ENCODE data around the gene SAFB.

SAFB gene

DNA sequence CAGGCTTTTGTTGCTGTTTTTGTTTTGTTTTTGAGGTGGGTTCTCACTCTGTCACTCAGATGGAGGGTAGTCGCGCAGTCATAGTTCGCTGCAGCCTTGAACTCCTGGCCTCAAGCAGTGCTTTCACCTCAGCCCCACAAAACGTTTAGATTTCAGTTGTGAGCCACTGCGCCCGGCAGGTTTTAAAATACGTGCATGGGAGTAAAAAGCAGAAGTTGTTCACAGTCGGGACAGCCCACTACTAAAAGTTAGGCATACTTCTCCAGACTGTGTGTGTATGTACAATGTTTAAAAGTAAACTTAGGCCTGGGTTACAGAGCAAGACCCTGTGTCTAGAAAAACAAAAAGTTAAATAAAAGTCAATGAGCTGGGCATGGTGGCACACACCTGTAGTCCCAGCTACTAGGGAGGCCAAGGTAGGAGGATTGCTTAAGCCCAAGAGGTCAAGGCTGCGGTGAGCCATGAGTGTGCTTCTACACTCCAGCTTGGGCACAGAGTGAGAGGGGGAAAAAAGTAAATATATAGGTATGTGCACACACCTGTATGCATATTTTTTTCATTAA is 6.1 kb downstream of the SAFB start:
- no peak for DNase-seq

DNA sequence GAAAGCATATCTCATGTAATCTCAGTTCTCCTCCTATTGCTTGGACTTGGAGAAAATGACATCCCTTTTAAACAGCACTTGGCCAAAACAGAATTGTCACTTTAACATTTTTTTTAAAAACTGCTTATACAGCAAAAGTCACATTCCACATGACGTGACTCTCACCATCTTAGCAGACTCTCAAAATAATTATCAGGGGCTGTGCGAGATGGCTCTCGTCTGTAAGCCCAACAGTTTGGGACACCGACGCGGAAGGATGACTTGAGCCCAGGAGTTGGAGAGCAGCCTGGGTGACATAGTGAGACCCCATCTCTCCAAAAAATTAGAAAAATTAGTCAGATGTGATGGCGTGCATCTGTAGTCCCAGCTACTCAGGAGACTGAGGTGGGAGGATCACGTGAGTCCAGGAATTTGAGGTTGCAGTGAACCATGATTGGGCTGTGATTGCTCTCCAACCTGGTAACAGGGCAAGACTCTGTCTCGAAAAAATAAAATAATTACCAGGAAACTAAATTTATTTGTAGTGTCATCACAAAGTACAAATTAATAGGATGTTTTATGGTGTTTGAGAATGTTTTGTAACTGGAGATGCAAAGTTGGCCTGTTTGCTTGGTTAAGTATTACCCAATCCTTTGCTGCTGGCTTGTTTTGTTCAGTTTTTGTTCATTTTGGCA is 8.8 kb downstream of the SAFB start:
- DNase-seq, result no peak

DNA sequence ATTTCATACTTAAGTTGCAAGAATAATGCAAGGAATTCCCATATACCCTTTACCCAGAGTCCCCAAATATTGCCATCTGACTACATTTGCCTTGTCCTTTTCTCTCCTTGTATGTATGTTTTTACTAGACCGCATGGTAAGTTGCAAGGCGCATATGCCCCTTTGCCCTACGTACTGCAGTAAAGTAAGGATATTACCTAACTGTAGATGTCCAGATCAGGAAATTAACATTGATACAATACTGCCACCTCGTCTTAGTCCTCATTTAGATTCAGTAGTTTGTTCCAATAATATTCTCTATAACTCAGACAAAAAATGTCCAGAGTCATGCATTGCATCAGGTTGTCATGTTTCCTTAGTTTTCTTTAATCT is 9.3 kb downstream of the SAFB start:
- DNase-seq, result no peak

DNA sequence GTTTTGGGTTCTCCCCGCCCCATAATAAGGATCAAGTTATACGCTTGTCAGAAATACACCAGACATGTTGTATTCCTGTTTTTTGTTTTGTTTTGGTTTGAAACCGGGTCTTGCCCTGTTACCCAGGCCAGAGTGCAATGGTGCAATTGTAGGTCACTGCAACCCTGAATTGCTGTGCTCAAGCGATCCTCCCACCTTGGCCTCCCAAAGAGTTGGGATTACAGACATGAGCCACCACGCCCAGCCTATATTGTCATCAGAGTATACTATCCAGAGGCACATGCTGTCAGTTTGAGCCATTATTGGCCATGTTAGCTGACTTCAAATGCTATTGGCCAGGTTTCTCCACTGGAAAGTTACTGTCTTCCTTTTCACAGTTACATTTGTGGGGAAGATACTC is 9.8 kb downstream of the SAFB start:
- DNase-seq, result no peak

DNA sequence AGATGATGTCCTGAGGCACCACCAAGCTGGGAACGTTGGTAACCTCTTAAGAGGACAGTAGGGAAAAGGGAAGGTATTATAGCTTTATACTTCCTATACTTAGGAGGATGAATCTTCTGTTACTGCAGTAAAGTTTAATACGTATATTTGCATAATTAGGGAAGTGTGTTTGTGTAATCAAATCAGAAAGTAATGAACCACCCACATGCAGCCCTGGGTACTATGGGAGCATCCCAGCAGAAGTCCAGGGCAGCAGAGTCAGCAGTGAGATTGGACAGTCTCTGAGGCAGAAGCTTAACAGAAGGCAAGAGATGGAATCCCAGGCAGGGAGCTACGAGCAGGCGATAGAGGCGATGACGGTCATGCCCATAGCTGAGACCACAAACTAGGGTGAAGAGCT is 12.5 kb downstream of the SAFB start:
- no peak for DNase-seq

DNA sequence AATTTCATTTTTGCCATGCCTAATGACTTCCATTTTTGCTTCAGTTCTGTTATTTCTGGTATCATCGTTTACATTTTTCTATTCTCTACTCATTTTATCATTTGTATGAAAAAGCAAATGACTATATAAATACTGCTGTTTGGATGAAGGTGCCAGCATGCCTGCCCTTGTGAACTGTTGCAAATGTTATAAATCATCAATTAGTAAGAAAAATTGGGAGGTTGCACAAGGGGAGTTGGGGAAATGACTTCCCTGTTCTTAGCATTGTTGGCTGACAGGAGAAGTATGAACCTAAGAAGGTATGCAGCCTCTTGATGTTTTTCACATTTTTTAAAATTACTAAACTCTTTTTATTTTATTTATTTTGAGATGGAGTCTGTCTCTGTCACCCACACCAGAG is 15.1 kb downstream of the SAFB start:
- DNase-seq, result no peak

DNA sequence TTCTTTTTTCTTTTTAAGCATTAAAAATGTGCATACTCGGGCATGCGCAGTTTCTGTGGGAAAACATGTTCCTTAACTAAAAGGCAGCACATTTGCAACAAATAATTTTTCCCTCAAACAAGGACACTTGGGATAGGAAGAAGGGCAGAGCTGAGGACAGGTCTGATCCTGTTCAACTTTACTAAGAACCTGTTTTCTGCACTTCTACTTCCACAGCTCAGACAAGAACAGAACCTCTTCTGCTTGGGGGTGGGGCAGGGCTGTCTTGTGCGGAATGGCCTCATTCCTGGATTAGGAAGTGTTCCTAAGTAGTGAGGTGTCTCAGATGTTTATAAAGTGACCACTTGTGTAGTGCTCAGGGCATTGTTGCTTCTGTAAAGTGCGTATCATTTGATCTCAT is 18.3 kb downstream of the SAFB start:
- DNase-seq, result no peak

DNA sequence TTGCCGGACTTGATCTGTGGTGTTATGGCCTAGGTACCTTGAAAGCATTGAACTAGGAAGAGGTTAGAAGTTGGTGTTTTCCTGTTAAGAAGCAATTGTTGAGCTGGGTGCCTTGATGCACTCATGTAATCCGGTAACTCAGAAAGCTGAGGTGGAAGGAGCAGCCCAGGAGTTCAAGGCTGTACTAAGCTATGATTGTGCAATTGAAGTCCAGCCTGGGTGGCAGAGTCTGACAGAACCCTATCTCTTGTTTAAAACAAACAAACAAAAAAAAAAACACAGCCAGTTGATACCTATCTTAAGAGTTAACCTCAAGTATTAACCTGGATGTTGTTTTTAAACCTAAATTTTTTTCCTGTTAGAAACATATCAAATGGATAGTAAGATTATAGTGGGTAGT is 19.3 kb downstream of the SAFB start:
- no peak for DNase-seq

DNA sequence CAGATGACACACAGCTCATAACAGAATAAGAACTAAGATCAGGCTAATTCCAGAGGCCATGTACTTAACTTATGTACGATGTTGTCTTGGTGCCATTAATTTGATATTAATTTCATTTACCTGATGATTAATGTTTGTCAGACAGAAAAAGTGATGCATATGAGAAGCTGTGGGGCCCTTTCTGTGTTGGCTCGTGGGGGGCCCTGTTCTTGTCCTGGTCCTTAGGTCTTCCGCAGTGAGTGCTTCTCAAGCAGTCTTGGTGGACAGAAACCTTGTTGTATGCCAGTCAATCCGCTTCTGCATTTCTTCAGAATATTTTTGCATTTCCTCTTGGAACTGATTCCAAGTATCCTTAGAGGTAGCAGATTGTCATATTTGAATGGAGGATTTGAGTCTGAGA is 20.2 kb downstream of the SAFB start:
- DNase-seq, result no peak

DNA sequence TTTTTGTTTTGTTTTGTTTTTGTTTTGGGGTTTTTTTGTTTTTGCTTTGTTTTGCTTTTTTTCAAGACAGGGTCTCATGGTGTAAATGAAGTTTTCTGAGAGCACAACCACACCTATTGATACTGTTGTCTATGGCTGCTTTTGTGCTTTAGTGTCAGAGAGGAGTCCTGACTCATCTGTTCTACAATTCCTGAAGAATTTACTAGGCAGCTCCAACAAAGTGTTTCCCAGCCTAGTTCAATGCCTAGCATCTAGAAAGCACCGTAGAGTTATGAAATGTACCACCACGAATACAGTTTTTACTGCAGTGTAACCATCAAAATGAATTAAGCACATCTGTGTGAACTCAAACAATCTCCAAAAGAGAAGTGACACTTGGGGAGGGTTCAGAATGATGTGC is 21.2 kb downstream of the SAFB start:
- no peak for DNase-seq

DNA sequence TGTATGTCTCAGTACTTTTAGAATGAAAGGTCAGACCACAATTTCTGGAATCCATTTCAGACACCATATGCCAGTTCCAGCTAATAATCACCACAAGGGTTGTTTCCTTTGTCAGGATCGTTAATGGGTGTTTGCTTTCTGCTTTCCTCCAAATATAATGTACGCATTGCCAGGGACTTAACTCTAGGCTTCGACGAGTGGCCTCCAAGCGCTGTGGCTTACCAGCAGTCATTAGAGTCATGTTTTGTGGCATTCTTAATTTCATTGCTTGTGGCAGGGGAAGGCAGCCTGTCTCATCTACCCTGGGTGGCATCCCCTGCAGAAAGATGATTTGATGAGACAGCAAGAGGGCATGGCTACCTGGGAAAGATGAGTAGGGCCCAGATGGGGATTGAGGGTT is 22.5 kb downstream of the SAFB start:
- DNase-seq, result no peak

DNA sequence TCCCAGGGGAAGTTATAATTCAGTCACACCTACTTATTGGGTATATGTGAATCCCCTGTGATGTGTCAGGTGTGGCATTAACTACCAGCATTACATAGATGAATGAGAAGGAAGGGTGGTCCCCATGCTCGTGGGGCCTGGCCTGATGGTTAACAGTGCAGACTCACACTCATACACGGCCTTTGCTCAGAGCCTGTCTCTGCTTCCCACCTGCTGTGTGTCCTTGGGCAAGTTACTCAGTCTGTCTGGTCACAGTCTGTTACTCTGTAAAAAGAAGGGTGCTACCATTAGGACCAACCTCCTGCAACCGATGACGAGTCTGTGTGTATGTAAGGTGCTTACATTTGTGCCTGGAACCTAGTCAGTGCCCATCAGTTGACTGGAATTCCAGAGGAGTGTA is 23.8 kb downstream of the SAFB start:
- DNase-seq, result no peak

DNA sequence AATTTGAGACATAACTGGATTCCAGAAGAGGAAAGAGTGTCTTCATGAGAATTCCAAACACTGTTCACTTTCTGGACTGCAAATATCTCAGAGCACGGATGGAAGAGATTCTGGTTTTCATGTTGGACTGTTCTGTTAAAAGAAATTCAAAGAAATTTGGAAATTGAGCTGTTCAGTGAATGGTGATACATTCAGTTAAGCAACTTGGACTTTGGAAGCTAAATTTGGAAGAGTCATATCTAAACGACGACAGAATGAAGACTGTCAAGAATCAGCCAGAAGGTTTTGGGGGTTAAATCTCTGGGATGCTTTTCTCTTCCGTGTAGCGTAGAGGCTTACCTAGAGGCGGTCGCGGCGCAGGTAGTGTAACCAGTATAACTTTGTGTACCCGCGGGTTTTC is 25.6 kb downstream of the SAFB start:
- no peak for DNase-seq

DNA sequence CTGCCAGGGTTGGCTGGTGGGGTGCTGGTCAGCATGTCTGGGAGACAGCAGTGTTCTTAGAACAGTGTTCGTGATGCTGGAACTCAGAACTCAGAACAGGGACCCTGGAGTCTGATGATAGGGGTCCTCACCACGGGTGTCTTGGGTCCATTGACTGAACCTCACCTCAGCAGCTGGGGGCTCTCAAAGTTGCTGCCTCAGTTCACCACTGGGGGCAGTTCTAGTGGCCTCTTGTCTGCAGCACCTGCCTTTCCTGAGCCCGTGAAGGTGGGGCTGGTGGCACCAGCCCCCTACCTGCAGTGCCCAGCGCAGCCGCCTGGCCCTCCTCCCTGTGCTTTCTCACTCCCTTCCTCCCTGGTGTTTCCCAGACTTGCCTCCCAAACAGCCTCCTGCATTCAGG is 28.5 kb downstream of the SAFB start:
- DNase-seq, result no peak

DNA sequence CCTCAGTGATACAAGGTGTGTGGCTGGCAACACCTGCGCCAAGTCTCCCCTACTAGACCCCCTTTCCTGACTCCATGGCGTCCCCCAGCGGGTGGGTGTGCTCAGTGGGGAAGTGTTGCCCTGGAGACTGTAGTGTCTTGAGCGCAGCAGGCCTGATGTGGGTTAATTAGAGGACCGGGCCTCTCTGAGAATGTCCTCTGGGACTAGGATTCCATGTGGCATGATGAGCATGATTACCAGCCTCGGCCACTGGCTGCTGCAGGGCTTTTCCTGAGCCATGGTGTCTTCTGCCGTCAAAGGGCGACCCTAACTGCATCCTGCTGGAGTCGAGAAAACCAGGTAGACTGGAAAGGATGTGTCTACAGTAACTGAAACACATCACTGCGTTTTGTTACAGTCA is 29.4 kb downstream of the SAFB start:
- DNase-seq, result no peak

DNA sequence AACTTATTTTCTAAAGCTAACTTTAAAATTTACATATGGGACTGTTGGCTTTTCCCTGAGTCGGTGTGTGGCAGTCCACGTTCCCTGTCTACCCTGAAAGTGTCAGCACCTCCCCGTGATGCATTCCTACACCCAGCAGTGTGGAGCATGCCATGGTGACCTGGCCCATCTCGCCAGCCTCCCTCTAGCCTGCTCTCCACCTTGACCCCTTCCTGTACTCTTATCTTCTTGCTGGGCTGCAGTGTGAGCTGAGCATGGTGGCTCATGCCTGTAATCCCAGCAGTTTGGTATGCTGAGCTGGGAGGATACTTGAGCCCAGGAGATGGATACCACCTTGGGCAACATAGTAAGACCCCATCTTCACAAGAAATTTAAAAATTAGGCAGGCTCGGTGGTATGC is 32.0 kb downstream of the SAFB start:
- DNase-seq, result no peak

DNA sequence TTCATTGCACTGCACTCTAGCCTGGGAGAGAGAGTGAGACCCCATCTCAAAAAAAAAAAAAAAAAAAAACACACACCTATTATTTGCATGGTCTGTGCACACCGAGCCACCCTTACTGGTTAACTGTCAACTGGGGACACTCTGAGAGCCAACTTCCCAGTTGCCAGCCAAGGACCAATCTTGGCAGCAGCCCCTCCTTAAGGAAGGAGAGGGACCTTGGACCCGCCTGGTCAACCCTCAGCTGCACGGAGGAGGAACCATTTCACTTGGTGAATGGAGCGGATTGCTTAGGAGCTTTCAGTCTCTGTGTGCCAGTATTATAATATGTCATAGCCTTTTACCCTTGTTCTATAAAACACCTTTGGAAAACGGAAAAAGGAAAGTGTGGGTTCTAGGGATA is 32.5 kb downstream of the SAFB start:
- DNase-seq, result no peak

DNA sequence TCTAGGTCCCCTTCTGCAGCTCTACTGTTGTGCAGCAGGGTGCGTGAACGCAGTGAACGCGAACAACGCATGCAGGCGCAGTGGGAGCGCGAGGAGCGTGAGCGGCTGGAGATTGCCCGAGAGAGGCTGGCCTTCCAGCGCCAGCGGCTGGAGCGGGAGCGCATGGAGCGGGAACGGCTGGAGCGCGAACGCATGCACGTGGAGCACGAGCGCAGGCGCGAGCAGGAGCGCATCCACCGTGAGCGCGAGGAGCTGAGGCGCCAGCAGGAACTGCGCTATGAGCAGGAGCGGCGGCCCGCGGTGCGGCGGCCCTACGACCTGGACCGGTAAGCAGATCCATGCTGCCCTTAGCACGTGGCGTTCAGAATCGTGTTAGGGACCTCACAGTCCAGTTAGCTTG is 38.6 kb downstream of the SAFB start:
- DNase-seq, result no peak

DNA sequence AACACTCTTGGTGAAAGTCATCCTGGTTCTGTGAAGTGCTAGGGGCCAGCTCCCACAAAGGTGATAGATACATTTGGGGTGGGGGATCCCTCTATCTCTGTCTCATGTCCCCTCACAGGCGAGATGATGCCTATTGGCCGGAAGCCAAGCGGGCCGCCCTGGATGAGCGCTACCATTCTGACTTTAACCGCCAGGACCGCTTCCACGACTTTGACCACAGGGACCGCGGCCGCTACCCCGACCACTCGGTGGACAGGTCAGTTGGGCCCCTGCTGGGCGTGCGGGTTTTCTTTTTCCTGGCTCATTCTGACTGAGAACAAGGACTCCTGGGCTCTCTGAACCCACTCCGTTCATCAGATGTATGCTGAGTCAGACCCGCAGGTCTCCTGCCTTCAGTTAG is 41.0 kb downstream of the SAFB start:
- DNase-seq, result no peak

DNA sequence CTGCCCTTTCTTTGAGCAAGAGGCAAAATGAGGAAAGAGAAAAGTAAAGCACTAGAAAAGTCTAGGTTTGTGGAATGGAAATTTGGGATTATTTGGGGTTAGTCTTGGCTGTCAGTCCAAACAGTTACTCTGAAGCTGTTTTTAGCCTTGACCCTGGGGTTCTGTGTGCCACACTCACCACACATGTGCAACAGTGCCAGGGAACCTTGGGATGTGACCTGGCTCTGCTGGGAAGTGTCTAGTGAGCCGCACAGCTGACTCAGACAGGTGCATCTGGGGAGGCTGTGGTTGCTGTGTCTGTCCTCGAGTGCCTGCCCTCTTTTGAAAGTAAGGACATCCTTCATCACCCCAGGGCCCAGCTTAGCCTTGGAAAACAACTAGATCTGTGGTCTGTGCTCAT is 41.6 kb downstream of the SAFB start:
- DNase-seq, result no peak

DNA sequence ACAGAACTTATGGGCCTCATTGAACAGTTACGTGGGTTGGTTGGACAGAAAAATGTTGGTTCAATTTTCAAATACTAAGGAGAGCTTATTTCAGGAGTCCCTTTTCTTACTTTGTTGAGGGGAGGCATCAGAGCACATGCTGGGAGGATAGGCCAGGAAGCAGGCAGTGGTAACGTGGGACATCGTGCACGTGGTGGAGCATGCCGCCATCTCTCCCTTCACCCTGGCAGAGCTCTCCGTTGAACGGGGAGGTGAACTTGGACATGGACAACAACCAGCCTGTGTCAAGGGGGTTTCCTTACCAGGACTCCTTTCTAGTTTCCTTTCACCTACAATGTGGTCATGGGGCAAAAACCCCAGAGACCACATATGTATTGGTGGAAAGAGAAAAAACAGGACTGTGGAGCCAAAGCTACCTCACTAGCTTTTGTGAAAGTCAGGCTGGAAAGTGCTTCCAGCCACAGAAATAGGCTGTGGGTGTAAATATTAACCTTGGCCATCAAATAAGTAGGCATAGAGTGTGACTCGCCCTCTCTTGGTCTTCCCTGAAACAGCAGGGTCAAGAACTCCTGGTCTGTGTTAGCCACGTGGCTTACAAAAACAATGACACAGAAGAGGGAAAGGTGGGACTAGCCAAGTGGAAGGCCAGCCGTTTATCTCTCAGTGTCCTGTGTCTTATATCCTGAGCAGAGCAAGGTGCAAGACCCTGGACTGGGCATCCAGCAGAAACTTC is 43.1 kb downstream of the SAFB start:
- DNase-seq, result no peak

DNA sequence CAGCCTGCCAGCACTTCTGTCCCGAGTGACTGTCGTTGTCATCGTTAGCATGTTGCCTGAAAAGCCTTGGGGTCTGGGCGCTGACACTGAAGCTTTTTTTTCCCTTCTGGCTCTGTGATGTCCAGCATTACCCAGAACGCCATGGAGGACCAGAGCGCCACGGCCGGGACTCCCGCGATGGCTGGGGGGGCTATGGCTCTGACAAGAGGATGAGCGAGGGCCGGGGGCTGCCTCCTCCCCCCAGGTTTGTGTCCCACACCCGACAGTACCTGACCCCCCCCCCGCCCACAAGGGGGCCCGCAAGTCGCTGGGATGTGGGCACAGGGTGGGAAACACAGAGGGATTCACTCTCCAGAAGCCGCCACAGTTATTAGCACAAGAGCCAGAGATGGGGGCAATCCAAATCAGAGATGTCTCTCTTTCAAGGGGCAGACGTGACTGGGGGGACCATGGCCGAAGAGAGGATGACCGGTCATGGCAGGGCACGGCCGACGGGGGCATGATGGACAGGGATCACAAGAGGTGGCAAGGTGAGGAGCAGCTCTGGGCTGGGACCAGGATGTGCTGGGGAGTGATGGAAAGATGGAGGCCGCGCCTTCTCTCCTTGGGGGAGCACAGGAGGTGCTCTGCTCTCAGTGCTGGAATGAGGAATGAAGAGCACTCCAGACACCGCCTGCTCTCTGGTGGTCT is 44.2 kb downstream of the SAFB start:
- DNase-seq, result no peak

DNA sequence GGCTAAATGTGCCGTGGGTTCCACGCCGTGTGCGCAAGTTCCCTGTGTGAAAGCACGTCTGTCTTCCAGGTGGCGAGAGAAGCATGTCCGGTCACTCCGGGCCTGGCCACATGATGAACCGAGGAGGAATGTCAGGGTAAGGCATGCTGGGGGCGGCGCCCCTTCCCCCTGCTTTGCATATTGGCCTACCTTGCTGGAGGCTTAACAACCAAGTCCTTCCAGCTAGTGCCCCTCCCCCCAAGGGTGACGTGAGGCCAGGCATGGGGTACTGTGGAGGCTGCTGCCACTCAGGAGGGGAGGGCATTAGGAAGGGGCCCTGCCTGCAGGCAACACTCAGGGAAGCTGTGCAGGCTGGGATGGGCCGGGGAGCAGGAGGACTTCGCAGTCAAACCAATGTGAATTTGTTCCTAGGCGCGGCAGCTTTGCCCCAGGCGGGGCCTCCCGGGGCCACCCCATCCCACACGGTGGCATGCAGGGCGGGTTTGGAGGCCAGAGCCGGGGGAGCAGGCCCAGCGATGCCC is 44.9 kb downstream of the SAFB start:
- DNase-seq, result no peak

DNA sequence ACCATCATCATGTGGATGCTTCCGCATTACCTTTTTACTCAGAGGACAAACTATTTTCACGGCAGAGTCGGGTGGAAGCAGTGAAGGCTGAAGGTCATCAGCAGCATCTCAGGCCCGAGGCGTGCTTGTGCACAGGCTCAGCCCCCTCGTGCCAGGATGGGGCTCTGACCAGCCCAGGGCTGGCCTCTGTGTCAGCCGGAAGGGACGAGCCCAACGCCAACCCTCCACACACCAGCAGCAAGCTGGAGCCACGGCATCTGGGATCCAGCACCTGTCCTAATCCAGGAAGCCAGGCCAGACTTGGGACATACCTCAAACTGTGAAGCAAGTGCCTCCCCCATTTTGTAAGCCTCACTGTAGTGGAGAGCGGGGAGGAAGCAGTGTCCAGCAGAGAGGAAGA is 46.3 kb downstream of the SAFB start:
- no peak for DNase-seq
